HepG2 (cell line): ENCODE results near the gene NDE1. TPM values are rescaled to one million over a fixed set of nuclear protein-coding genes. Genes with fewer than 3 reads are reported as not detected.

Experiments
- ATAC-seq: fragments of 200-7000 bp; cut with Tn5 transposase; 3 replicates; pipeline ENCODE4 v1.9.1; 2020; ENCODE audit warnings: mild to moderate bottlenecking, moderate library complexity
- BruUV-seq: library from RNA; stranded (reverse); fragments of 400-500 nt; replicated peaks from 2 replicates; lab custom pipeline; 2021; lab: Mats Ljungman, UMichigan
- CTCF ChIA-PET: fragments of 300-600 bp; formaldehyde crosslinking; extraction: SDS; loops from one replicate; lab custom pipeline; 2021; ENCODE audit warnings: low total read pairs, inconsistent platforms, low intra/inter-chr PET ratio; lab: Yijun Ruan, JAX
- POLR2A ChIA-PET: fragments of 350-600 bp; sonication (Branson Sonifier 250); formaldehyde crosslinking; loops from one replicate; lab custom pipeline; 2020; ENCODE audit warnings: antibody characterized with exemption, inconsistent platforms; lab: Yijun Ruan, JAX
- DNase-seq: peaks from one replicate; pipeline ENCODE4 v3.0.0-alpha.2; 2015; ENCODE audit warnings: low spot score
- FAIRE-seq: peaks from 3 replicates; lab custom pipeline; 2011; peaks lifted over from hg19 to GRCh38; lab: Jason Lieb, UNC
- H2AFZ ChIP-seq: one replicate; pipeline ENCODE4 v1.6.1; 2011; ENCODE audit warnings: low read length, inconsistent platforms
- H3K27ac ChIP-seq: fragments of 300-600 bp; 3 replicates; pipeline ENCODE4 v1.8.0; 2011; ENCODE audit warnings: mixed run types, mild to moderate bottlenecking, mixed read lengths, low read length, inconsistent platforms; ENCODE audit not compliant: insufficient read depth; ENCODE audit errors: extremely low read length
- H3K27me3 ChIP-seq, 2 experiments: fragments of 200-600 bp in 1 of 2; 2 replicates in 1 of 2; 3 replicates in 1 of 2; pipeline versions ENCODE4 v1.6.0 to v1.8.0; 2011; ENCODE audit warnings: low read length in 2 of 2, mild to moderate bottlenecking in 2 of 2, moderate library complexity in 2 of 2, inconsistent platforms in 1 of 2; ENCODE audit not compliant: insufficient read depth in 2 of 2, control insufficient read depth in 1 of 2
- H3K36me3 ChIP-seq, 2 experiments: fragments of 200-600 bp in 1 of 2; replicated peaks in 1 of 2; 2 replicates in 1 of 2; 3 replicates in 1 of 2; pipeline versions ENCODE4 v1.5.1 to v1.8.0; 2011; ENCODE audit warnings: low read length in 2 of 2, inconsistent platforms in 1 of 2; ENCODE audit not compliant: insufficient read depth in 2 of 2, control insufficient read depth in 1 of 2
- H3K4me1 ChIP-seq: 2 replicates; pipeline ENCODE4 v1.5.1; 2012; ENCODE audit warnings: low read length, inconsistent platforms; ENCODE audit not compliant: insufficient read depth
- H3K4me2 ChIP-seq: 2 replicates; pipeline ENCODE4 v1.6.0; 2011; ENCODE audit warnings: low read depth, low read length, inconsistent platforms
- H3K4me3 ChIP-seq, 3 experiments: fragments of 200-600 bp in 1 of 3; sonication (generic), shearing (Covaris generic) in 1 of 3; replicated peaks in 1 of 3; 2 replicates each; pipeline ENCODE4 v1.5.1; 2011 to 2016; ENCODE audit warnings: low read length in 3 of 3, inconsistent platforms in 2 of 3, low read depth in 2 of 3, mild to moderate bottlenecking in 2 of 3, control low read depth in 1 of 3, mixed read lengths in 1 of 3; ENCODE audit not compliant: insufficient read depth in 1 of 3
- H3K79me2 ChIP-seq: one replicate; pipeline ENCODE4 v1.6.1; 2011; ENCODE audit warnings: low read length, inconsistent platforms; ENCODE audit not compliant: insufficient read depth
- H3K9ac ChIP-seq: 2 replicates; pipeline ENCODE4 v1.6.0; 2011; ENCODE audit warnings: mild to moderate bottlenecking, low read depth, low read length, inconsistent platforms; ENCODE audit not compliant: insufficient read depth
- H3K9me3 ChIP-seq: 2 replicates; pipeline ENCODE4 v1.5.1; 2012; ENCODE audit warnings: mild to moderate bottlenecking, low read length
- H4K20me1 ChIP-seq: 2 replicates; pipeline ENCODE4 v1.6.0; 2011; ENCODE audit warnings: inconsistent platforms, mild to moderate bottlenecking, low read length, moderate library complexity; ENCODE audit not compliant: insufficient read depth
- IRX3 ChIP-seq: sonication (generic); formaldehyde crosslinking; IDR thresholded peaks from 2 replicates; pipeline ENCODE4 v1.8.1; 2023; ENCODE audit warnings: mild to moderate bottlenecking, low read depth, missing genetic modification reagents, borderline replicate concordance
- KLF16 ChIP-seq, 2 experiments: sonication (generic) in 1 of 2; formaldehyde crosslinking in 1 of 2; IDR thresholded peaks; 2 replicates each; pipeline versions ENCODE4 v1.6.1 to v1.8.0; 2016 to 2023; ENCODE audit warnings: missing genetic modification reagents in 2 of 2, missing compliant biosample characterization in 1 of 2
- KMT2B ChIP-seq: IDR thresholded peaks from 2 replicates; pipeline ENCODE4 v1.6.1; 2016; ENCODE audit warnings: missing genetic modification reagents, missing compliant biosample characterization
- POLR2G ChIP-seq: fragments of 200-400 bp; formaldehyde crosslinking; IDR thresholded peaks from 2 replicates; pipeline ENCODE4 v1.6.1; 2018; ENCODE audit warnings: mild to moderate bottlenecking, low read depth, low read length, moderate library complexity
- TP53 ChIP-seq: sonication (generic); formaldehyde crosslinking; conservative IDR thresholded peaks from 2 replicates; pipeline ENCODE4 v1.4.0; 2020; ENCODE audit warnings: missing genetic modification reagents
- ZNF10 ChIP-seq: sonication (generic); formaldehyde crosslinking; IDR thresholded peaks from 2 replicates; pipeline ENCODE4 v1.4.0; 2020; ENCODE audit warnings: mild to moderate bottlenecking, low read depth, missing genetic modification reagents, borderline replicate concordance
- ZNF383 ChIP-seq: sonication (generic); formaldehyde crosslinking; IDR thresholded peaks from 2 replicates; pipeline ENCODE4 v1.4.0; 2020; ENCODE audit warnings: missing genetic modification reagents, mild to moderate bottlenecking, borderline replicate concordance
- ZNF572 ChIP-seq: sonication (generic); formaldehyde crosslinking; IDR thresholded peaks from 2 replicates; pipeline ENCODE4 v1.5.1; 2020; ENCODE audit warnings: mild to moderate bottlenecking, missing genetic modification reagents
- ZSCAN31 ChIP-seq: sonication (generic); formaldehyde crosslinking; IDR thresholded peaks from 2 replicates; pipeline ENCODE4 v1.5.0; 2020; ENCODE audit warnings: low read depth, mild to moderate bottlenecking, missing genetic modification reagents
- WGBS: methylation state at CpG from one replicate; pipeline ENCODE4 v1.1.6; 2017; ENCODE audit warnings: low lambda C conversion rate; 5-methylcytosine and 5-hydroxymethylcytosine counted together
- in situ Hi-C: cut with HindIII; loops from 2 replicates; pipeline ENCODE4 v1.10.0; 2017; ENCODE audit warnings: low pct_unique_long_range_greater_than_20kb; ENCODE audit not compliant: extremely low pct_ligation_motif_present
- intact Hi-C: fragments of 100-400 bp; cut with micrococcal nuclease; formaldehyde crosslinking; loops from one replicate; pipeline ENCODE4 v1.10.0; 2022; ENCODE audit not compliant: unreplicated experiment
- polyA plus RNA-seq, 8 experiments: library from polyadenylated mRNA; depleted of rRNA in 3 of 8; stranded (reverse) in 7 of 8; unstranded in 1 of 8; fragments of >200 nt; fragmentation: Illumina TruSeq in 4 of 8; extraction: Trizol in 4 of 8; gene quantifications; 2 replicates each; pipeline versions ENCODE4 v1.2.1 to v1.2.3, GENCODE V29; 2011 to 2016; ENCODE audit warnings: low read depth in 4 of 8, missing spikeins in 1 of 8, mixed read lengths in 1 of 8; ENCODE audit not compliant: insufficient read depth in 1 of 8
- total RNA-seq, 5 experiments: library from RNA; depleted of rRNA; stranded (reverse); fragments of >200 nt; fragmentation: Illumina TruSeq; extraction: Trizol; gene quantifications; 2 replicates each; pipeline ENCODE4 v1.2.3, GENCODE V29; 2016; ENCODE audit warnings: low read depth in 1 of 5
- TF ChIP-seq, protein P1 (sequence below): sonication (generic); formaldehyde crosslinking; IDR thresholded peaks from 2 replicates; pipeline ENCODE4 v1.4.0; 2020; ENCODE audit warnings: mild to moderate bottlenecking, low read depth, missing genetic modification reagents

Gene NDE1
- total and polyA plus RNA-seq, 2 of the 13 experiments (the other 11 are each of a cell fraction or from before 2014, with no cell fraction given), result 40.9 to 72.5 TPM

DNA sequence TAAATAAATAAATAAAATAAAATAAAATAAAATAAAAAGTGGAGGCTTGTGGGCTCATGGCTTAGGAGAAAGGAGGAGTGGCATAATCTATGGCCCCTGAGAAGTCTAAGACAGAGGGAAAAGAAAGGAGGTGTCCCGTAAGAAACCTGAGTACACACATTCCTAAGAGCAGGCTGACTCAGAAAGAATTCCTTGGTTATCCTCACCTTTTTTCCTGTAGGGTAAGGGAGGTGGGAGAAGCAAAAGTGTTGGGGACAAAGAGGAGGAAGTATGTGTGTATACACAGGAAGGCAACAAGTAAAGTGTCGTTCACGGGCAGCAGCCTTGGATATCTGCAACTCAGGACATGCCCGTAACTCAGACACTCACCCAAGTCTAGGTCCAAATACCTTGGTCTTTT lies 36.4 kb upstream of the NDE1 start:
- TF ChIP-seq, protein P1, sequence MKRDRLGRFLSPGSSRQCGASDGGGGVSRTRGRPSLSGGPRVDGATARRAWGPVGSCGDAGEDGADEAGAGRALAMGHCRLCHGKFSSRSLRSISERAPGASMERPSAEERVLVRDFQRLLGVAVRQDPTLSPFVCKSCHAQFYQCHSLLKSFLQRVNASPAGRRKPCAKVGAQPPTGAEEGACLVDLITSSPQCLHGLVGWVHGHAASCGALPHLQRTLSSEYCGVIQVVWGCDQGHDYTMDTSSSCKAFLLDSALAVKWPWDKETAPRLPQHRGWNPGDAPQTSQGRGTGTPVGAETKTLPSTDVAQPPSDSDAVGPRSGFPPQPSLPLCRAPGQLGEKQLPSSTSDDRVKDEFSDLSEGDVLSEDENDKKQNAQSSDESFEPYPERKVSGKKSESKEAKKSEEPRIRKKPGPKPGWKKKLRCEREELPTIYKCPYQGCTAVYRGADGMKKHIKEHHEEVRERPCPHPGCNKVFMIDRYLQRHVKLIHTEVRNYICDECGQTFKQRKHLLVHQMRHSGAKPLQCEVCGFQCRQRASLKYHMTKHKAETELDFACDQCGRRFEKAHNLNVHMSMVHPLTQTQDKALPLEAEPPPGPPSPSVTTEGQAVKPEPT (CRISPR knock-in tag), result no peak
- no peak for TF ChIP-seq KMT2B (CRISPR knock-in tag)
- no peak for TF ChIP-seq POLR2G
- no peak for TF ChIP-seq TP53 (CRISPR knock-in tag)
- TF ChIP-seq ZNF383 (CRISPR knock-in tag), result no peak
- no peak for TF ChIP-seq ZNF572
- TF ChIP-seq ZNF10 (CRISPR knock-in tag), result no peak
- no peak for TF ChIP-seq KLF16 (CRISPR knock-in tag; IDR thresholded peaks at IDR 0.05)
- TF ChIP-seq ZSCAN31 (CRISPR knock-in tag), result no peak
- TF ChIP-seq IRX3 (CRISPR knock-in tag), result no peak
- TF ChIP-seq, all 625 proteins: peak for 0

More for the DNA sequence above, 36.4 kb upstream of the NDE1 start:
- Histone ChIP-seq H3K9ac (no peak overlapping the region), H3K27me3 (no peaks in the 10 kb centered on the region), H3K4me2 (no peak overlapping the region), H2AFZ (no peak overlapping the region), H3K4me3 (no peak overlapping the region), H3K36me3 (peaks cover 24 to 46% of the 10 kb centered on the region in 2 experiments), H3K79me2 (no peaks in the 10 kb centered on the region), H3K9me3 (no peaks in the 10 kb centered on the region), H3K27ac (no peak overlapping the region), H3K4me1 (peaks cover 72% of the 10 kb centered on the region), H4K20me1 (no peaks in the 10 kb centered on the region)
- in situ Hi-C loops, result no loop called here
- ATAC-seq, result no peak
- ChIA-PET CTCF (no interaction called here), POLR2A (interaction anchor here (1.1 kb wide), 1 partner anchor 29 kb away, joined by 11 read pairs; the partner anchor contains the start of gene MARF1)
- WGBS, result 96% methylated on average over 4 of the region's 4 CpGs
- FAIRE-seq, result no peak
- no peak for DNase-seq
- intact Hi-C loops, result no loop called here
- BruUV-seq, result no TSS peak
